Measurements from ENCODE around the gene TMBIM1.

DNA sequence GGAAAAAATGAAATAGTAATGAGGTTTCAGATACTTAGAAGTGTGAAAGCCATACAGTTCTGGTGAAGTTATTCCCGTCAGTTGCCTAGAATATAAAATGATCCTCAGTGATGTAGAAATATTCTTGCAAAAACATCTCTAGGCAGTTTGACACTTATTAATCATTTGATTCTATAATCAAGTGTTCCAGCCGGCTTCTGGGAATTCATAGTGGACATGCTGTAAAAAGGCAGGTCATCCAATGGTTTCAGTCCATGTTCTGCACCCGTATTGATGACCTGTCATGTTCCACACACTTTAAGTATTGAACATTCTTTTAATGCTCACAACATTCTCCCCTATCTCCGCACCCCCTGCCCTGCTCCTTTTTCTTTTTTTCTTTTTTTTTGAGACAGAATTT is 55.5 kb downstream of the TMBIM1 start:
- TF ChIP-seq, protein P1, sequence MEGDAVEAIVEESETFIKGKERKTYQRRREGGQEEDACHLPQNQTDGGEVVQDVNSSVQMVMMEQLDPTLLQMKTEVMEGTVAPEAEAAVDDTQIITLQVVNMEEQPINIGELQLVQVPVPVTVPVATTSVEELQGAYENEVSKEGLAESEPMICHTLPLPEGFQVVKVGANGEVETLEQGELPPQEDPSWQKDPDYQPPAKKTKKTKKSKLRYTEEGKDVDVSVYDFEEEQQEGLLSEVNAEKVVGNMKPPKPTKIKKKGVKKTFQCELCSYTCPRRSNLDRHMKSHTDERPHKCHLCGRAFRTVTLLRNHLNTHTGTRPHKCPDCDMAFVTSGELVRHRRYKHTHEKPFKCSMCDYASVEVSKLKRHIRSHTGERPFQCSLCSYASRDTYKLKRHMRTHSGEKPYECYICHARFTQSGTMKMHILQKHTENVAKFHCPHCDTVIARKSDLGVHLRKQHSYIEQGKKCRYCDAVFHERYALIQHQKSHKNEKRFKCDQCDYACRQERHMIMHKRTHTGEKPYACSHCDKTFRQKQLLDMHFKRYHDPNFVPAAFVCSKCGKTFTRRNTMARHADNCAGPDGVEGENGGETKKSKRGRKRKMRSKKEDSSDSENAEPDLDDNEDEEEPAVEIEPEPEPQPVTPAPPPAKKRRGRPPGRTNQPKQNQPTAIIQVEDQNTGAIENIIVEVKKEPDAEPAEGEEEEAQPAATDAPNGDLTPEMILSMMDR (IDR thresholded peaks at IDR 0.05; ENCODE audit: insufficient read depth, low read length) = no peak
- no peak for TF ChIP-seq GABPA (IDR thresholded peaks at IDR 0.05; ENCODE audit: low read depth)
- TF ChIP-seq, protein P2, sequence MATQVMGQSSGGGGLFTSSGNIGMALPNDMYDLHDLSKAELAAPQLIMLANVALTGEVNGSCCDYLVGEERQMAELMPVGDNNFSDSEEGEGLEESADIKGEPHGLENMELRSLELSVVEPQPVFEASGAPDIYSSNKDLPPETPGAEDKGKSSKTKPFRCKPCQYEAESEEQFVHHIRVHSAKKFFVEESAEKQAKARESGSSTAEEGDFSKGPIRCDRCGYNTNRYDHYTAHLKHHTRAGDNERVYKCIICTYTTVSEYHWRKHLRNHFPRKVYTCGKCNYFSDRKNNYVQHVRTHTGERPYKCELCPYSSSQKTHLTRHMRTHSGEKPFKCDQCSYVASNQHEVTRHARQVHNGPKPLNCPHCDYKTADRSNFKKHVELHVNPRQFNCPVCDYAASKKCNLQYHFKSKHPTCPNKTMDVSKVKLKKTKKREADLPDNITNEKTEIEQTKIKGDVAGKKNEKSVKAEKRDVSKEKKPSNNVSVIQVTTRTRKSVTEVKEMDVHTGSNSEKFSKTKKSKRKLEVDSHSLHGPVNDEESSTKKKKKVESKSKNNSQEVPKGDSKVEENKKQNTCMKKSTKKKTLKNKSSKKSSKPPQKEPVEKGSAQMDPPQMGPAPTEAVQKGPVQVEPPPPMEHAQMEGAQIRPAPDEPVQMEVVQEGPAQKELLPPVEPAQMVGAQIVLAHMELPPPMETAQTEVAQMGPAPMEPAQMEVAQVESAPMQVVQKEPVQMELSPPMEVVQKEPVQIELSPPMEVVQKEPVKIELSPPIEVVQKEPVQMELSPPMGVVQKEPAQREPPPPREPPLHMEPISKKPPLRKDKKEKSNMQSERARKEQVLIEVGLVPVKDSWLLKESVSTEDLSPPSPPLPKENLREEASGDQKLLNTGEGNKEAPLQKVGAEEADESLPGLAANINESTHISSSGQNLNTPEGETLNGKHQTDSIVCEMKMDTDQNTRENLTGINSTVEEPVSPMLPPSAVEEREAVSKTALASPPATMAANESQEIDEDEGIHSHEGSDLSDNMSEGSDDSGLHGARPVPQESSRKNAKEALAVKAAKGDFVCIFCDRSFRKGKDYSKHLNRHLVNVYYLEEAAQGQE (IDR thresholded peaks at IDR 0.05; ENCODE audit: insufficient replicate concordance, low read depth) = no peak
- no peak for TF ChIP-seq POLR2AphosphoS5 (IDR thresholded peaks at IDR 0.05; ENCODE audit: low read depth)
- no peak for TF ChIP-seq SPI1 (IDR thresholded peaks at IDR 0.05; ENCODE audit: borderline replicate concordance, low read depth)

Measured in HL-60 (cell line).